SKM-1 (cell line): ENCODE results near the gene ZNF502.

Experiments
- DNase-seq: peaks from one replicate; lab custom pipeline; 2025; ENCODE audit not compliant: unreplicated experiment; lab: John Stamatoyannopoulos, UW

The ZNF502 gene

DNA sequence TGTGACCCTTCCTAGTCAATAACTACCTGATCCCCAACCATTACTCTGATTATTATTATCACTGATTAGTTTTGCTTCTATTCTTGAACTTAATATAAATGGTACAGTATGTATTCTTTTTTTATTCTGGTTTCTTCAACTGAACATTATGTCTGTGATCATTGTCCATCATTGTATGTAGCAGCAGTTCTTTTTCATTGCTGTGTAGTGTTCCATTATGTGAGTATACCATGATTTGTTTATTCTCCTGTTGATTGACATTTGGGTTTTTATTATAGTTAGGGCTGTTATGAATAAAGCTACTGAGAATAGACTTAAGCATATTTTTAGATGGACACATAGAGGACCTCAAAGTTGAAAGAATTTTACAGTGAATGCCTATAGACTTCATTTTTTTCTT is 51.8 kb downstream of the ZNF502 start:
- no peak for DNase-seq

- DNase-seq, result no peak
These were observed 59.1 kb downstream of the ZNF502 start for GRCh38 chr3:44771424-44772098.

DNA sequence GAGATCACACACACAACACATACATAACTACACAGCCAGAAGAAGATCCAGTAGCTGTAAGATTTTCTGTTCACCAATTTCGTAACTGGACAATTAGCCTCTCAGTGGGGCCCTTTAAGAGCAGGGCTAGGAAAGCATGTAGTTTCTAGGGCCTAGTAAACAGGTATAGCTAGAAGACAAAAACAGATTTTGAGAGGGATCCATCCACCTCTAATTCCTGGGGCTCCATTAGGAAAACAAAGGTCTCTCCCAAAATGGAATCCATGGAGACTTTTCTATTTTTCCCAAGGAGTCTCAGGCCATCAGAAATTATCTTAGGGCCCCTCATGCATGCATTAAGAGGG is 59.6 kb downstream of the ZNF502 start:
- DNase-seq, result no peak
